Heart right ventricle (tissue), 16 donors: ENCODE results near the gene MGP. TPM values are rescaled to one million over a fixed set of nuclear protein-coding genes. Genes with fewer than 3 reads are reported as not detected.
A peak's percentile ranks its signal among the peaks of the same experiment; 100 is the strongest.

Experiments used
- ATAC-seq, 8 donors: fragments of 200-7000 bp; cut with Tn5 transposase; one replicate each; pipeline ENCODE4 v1.9.1; 2020; ENCODE audit warnings: mild to moderate bottlenecking in 8 of 8, moderate library complexity in 8 of 8, moderate number of reproducible peaks in 1 of 8
- DNase-seq, 2 donors: peaks; one replicate each; pipeline ENCODE4 v3.0.0-alpha.2; 2020
- H3K27ac ChIP-seq, 10 donors: fragments of 200-600 bp; sonication (generic) in 2 of 10; one replicate each; pipeline versions ENCODE4 v1.5.0 to v1.8.0; 2020 to 2022; ENCODE audit warnings: mild to moderate bottlenecking in 3 of 10
- H3K27me3 ChIP-seq, 7 donors: fragments of 200-600 bp; one replicate each; pipeline ENCODE4 v1.8.0; 2021 to 2022; ENCODE audit warnings: mild to moderate bottlenecking in 2 of 7
- H3K36me3 ChIP-seq, 9 donors: fragments of 200-600 bp; sonication (generic) in 1 of 9; one replicate each; pipeline versions ENCODE4 v1.5.0 to v1.8.0; 2020 to 2022; ENCODE audit warnings: mild to moderate bottlenecking in 2 of 9
- H3K4me1 ChIP-seq, 9 donors: fragments of 200-600 bp; sonication (generic) in 1 of 9; one replicate each; pipeline versions ENCODE4 v1.5.0 to v1.8.0; 2020 to 2022; ENCODE audit warnings: mild to moderate bottlenecking in 4 of 9
- H3K4me3 ChIP-seq, 10 donors: fragments of 200-600 bp; sonication (generic) in 2 of 10; one replicate each; pipeline versions ENCODE4 v1.5.0 to v1.8.0; 2020 to 2022; ENCODE audit warnings: mild to moderate bottlenecking in 7 of 10, moderate library complexity in 2 of 10
- H3K9me3 ChIP-seq, 11 donors: fragments of 200-600 bp in 10 of 11; sonication (generic) in 2 of 11; one replicate each; pipeline versions ENCODE4 v1.5.0 to v1.8.0; 2013 to 2022; ENCODE audit warnings: mild to moderate bottlenecking in 2 of 11, control low read depth in 1 of 11, moderate library complexity in 1 of 11
- CTCF ChIP-seq, 9 donors: fragments of 200-600 bp; sonication (generic) in 2 of 9; IDR thresholded peaks; one replicate each; pipeline versions ENCODE4 v1.5.0 to v1.8.0; 2021 to 2022; ENCODE audit warnings: antibody characterized with exemption in 9 of 9, mild to moderate bottlenecking in 5 of 9, moderate library complexity in 1 of 9
- WGBS, 2 donors: extraction: QIAGEN DNeasy Blood & Tissue Kit; methylation state at CpG; one replicate each; pipeline ENCODE4 v1.1.7; 2013; ENCODE audit warnings: inconsistent platforms in 1 of 2; 5-methylcytosine and 5-hydroxymethylcytosine counted together
- intact Hi-C, 10 donors: fragments of 100-400 bp; cut with DNase I; formaldehyde crosslinking; loops; one replicate each; pipeline versions ENCODE4 v1.11.1 to v1.14.2; 2022
- polyA plus RNA-seq, 2 donors: library from polyadenylated mRNA; stranded (reverse); fragments of 200-250 nt; gene quantifications; one replicate each; pipeline ENCODE4 v1.2.3, GENCODE V29; 2013
- total RNA-seq, 10 donors: library from RNA; stranded (reverse); fragmentation: NEBNext Ultra II Directional in 3 of 10; extraction: Animal tissue kit (Norgen Biotek cat#: 25700) in 3 of 10; gene quantifications; one replicate each; pipeline versions ENCODE4 v1.2.1 to v1.2.4, GENCODE V29; 2021 to 2023
- donor health status: Arrhythmogenic right ventricular cardiomyopathy.
- donor health status: ischemic (EF 13 %, LVEDD 7.1; RV severe dilation, severe dysfunction).
- donor health status: healthy with polysubstance abuse.
- donor health status: DM: no; HTN: yes; CAD: no.
- donor health status: DM: no; HTN: no; CAD: no.
- donor health status: ischemic (EF 25% LVEDD 6.9; RV normal size, moderate dysfunction).
- donor health status: ischemic (EF 25% LVEDD 5.7; RV mildly dilated, moderate dysfunction).
- donor health status: healthy.
- donor health status: DM: yes; HTN: yes; CAD: no.
- donor health status: Ischemic cardiomyopathy.
- donor health status: ischemic (EF 35%, LVEDD 5.7; RV mildly dilated, moderate dysfunction).
- donor health status: nonischemic (EF 11% LVEDD 7.7; RV severe dilation, severe dysfunction).
- donor health status: DM: yes; HTN: yes; CAD: no.
- donor health status: PGD.
- donor health status: ischemic (EF 29% LVEDD 5.4; RV normal size, mild dysfunction).
- donor health status: nonischemic (EF 23%, LVEDD 6.1; RV moderate dilation, normal function).

Gene MGP
- total and polyA plus RNA-seq, 12 donors = 151 to 528 (median 257) TPM

GRCh38 chr12:14871247-14871646, 14.4 kb downstream of the MGP start:
- intact Hi-C loops = no loop called here
- DNase-seq = no peak
- no peak for TF ChIP-seq CTCF (IDR thresholded peaks at IDR 0.05)
- WGBS, 2 donors = 97 to 98% methylated on average over 1 of the region's 1 CpG
- H3K27me3 ChIP-seq = no peaks in the 10 kb centered on the region
- H3K4me1 ChIP-seq = peaks cover 0 to 7% (median 0%) of the 10 kb centered on the region in 9 donors
- H3K27ac ChIP-seq = no peak overlapping the region
- H3K9me3 ChIP-seq = peaks cover 0 to 12% (median 0%) of the 10 kb centered on the region in 11 donors
- no peaks in the 10 kb centered on the region for H3K36me3 ChIP-seq
- H3K4me3 ChIP-seq = no peak overlapping the region
- no peak for ATAC-seq

- DNase-seq (no peak), ATAC-seq (peak in 1 of 8 donors; percentile 44)
- H3K9me3 ChIP-seq = peaks cover 0 to 12% (median 0%) of the 10 kb centered on the region in 11 donors
- 95 to 100% methylated on average over 3 of the region's 3 CpGs for WGBS, 2 donors
- no peak overlapping the region for H3K4me3 ChIP-seq
- H3K4me1 ChIP-seq = peaks cover 0 to 5% (median 0%) of the 10 kb centered on the region in 9 donors
- no peak overlapping the region for H3K27ac ChIP-seq
- TF ChIP-seq CTCF (IDR thresholded peaks at IDR 0.05) = no peak
- no peaks in the 10 kb centered on the region for H3K36me3 ChIP-seq
- H3K27me3 ChIP-seq = no peaks in the 10 kb centered on the region
- intact Hi-C loops = no loop called here
These were observed 16.6 kb downstream of the MGP start for GRCh38 chr12:14868916-14869506.

- Histone ChIP-seq H3K27me3 (no peaks in the 10 kb centered on the region), H3K36me3 (no peaks in the 10 kb centered on the region), H3K4me1 (no peaks in the 10 kb centered on the region), H3K4me3 (no peak overlapping the region), H3K27ac (no peak overlapping the region), H3K9me3 (peaks cover 0 to 58% (median 17%) of the 10 kb centered on the region in 11 donors)
- intact Hi-C loops = no loop called here
- TF ChIP-seq CTCF (IDR thresholded peaks at IDR 0.05) = no peak
- ATAC-seq (no peak), DNase-seq (no peak)
These were observed 25.2 kb downstream of the MGP start for GRCh38 chr12:14860490-14860889.

- WGBS, 2 donors = 91 to 93% methylated on average over 1 of the region's 1 CpG
- no peak for DNase-seq
- H3K4me1 ChIP-seq = peaks cover 0 to 11% (median 9%) of the 10 kb centered on the region in 9 donors
- H3K9me3 ChIP-seq = peaks cover 0 to 58% (median 17%) of the 10 kb centered on the region in 11 donors
- H3K27me3 ChIP-seq = no peaks in the 10 kb centered on the region
- TF ChIP-seq CTCF (IDR thresholded peaks at IDR 0.05) = no peak
- no peak for ATAC-seq
- no peaks in the 10 kb centered on the region for H3K36me3 ChIP-seq
- no peak overlapping the region for H3K4me3 ChIP-seq
- no peak overlapping the region for H3K27ac ChIP-seq
- intact Hi-C loops = no loop called here
These were observed 27.1 kb downstream of the MGP start for GRCh38 chr12:14858513-14858912.
